ENCODE results near the gene SPDYE6. TPM values are rescaled to one million over a fixed set of nuclear protein-coding genes. Genes with fewer than 3 reads are reported as not detected.
"Not testable (repeated sequence)": the region's sequence is repeated elsewhere in the genome, so short reads cannot be mapped to it uniquely, and the experiment has no call there.

Gene SPDYE6
- total RNA-seq, 1 donor from 2014 or later, result not detected

DNA sequence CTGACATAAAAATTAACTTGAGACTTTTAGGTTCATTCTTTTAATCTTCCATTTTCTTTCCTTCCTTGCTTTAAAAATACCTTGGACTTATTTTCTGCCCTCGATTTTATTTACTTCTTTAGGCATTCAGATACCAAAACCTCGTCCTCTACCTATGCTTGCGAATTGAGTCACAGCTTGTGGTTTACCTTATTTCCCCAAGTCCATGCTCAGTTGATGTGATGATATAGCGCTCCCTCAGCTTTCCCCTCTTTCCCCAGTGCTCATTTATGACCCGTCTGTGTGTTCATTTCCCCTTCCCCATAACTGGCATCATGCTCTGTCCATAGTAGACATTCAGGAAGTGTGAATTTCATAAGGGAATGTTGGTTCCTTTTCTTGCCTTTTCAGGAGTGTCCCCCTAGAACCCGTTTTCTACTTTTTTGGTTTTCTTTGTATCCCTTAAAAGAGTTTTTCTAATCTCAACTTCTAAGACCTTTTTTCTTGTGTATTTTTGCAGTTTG is 20.8 kb upstream of the SPDYE6 start:
- TF ChIP-seq, protein P1, sequence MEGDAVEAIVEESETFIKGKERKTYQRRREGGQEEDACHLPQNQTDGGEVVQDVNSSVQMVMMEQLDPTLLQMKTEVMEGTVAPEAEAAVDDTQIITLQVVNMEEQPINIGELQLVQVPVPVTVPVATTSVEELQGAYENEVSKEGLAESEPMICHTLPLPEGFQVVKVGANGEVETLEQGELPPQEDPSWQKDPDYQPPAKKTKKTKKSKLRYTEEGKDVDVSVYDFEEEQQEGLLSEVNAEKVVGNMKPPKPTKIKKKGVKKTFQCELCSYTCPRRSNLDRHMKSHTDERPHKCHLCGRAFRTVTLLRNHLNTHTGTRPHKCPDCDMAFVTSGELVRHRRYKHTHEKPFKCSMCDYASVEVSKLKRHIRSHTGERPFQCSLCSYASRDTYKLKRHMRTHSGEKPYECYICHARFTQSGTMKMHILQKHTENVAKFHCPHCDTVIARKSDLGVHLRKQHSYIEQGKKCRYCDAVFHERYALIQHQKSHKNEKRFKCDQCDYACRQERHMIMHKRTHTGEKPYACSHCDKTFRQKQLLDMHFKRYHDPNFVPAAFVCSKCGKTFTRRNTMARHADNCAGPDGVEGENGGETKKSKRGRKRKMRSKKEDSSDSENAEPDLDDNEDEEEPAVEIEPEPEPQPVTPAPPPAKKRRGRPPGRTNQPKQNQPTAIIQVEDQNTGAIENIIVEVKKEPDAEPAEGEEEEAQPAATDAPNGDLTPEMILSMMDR (IDR thresholded peaks at IDR 0.05; ENCODE audit: partially characterized antibody, unreplicated experiment), result no peak
- Mint-ChIP-seq H3K27ac (ENCODE audit: unreplicated experiment) (no peak overlapping the region), H3K4me3 (ENCODE audit: unreplicated experiment) (no peak overlapping the region), H3K27me3 (ENCODE audit: unreplicated experiment) (no peaks in the 10 kb centered on the region), H3K36me3 (ENCODE audit: unreplicated experiment) (peaks cover 6% of the 10 kb centered on the region), H3K4me1 (ENCODE audit: low read depth, unreplicated experiment) (no peaks in the 10 kb centered on the region), H3K9me3 (ENCODE audit: unreplicated experiment) (no peaks in the 10 kb centered on the region)
- DNase-seq, result no peak

DNA sequence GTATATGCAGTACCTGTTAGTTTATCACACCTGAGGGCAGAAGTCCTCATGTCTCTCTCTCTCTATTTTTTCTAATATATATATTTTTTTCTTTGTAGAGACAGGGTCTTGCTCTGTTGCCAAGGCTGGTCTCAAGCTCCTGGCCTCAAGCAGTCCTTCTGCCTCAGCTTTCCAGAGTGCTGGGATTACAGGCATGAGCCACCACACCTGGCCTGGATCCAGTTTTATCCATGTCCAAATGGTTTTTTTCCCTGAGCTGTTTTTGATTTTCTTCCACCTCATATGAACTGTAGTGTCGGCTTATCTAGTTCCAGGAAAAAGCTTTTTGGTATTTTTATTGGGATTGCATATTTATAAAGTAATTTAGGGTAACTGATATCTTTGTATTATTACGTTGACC is 16.6 kb upstream of the SPDYE6 start:
- not testable (repeated sequence) for H3K27ac Mint-ChIP-seq (ENCODE audit: unreplicated experiment); H3K27me3 Mint-ChIP-seq (ENCODE audit: unreplicated experiment); DNase-seq; H3K4me3 Mint-ChIP-seq (ENCODE audit: unreplicated experiment); H3K9me3 Mint-ChIP-seq (ENCODE audit: unreplicated experiment); H3K4me1 Mint-ChIP-seq (ENCODE audit: low read depth, unreplicated experiment); H3K36me3 Mint-ChIP-seq (ENCODE audit: unreplicated experiment)

DNA sequence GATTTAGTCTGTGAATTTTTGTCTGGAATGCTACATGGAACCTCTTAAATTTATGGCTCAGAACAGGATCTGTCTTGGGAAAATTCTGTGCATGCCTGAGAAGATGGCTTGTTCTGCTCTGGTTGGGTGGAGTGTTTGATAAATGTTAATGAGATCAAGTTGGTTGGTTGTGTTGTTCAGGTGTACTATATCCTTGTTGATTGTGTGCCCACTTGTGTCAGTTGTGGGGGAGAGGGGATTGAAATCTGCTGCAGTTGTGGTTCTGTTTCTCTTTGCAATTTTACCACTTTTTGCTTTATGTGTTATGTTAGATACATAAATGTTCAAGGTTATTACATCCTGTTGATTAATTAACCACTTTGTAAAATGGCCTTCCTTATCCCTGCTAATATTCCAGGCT is 13.8 kb upstream of the SPDYE6 start:
- H3K4me1 Mint-ChIP-seq (ENCODE audit: low read depth, unreplicated experiment); H3K4me3 Mint-ChIP-seq (ENCODE audit: unreplicated experiment); H3K9me3 Mint-ChIP-seq (ENCODE audit: unreplicated experiment); H3K36me3 Mint-ChIP-seq (ENCODE audit: unreplicated experiment); DNase-seq; H3K27ac Mint-ChIP-seq (ENCODE audit: unreplicated experiment); H3K27me3 Mint-ChIP-seq (ENCODE audit: unreplicated experiment): not testable (repeated sequence)

DNA sequence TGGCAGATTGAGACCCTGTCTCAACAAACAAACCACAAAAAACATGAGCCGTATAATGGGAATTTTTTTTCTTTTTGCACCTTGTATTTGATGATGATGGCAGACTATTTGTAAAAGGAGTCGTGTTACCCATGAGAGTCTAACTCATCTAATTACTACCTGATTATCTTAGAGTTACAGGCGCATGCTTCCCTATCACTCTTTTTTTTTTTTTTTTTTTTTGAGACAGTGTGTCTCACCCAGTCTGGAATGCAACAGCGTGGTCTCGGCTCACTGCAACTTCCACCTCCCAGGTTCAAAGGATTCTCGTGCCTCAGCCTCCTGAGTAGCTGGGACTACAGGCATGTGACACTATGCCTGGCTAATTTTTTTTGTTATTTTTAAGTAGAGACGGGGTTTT is 9.1 kb upstream of the SPDYE6 start:
- not testable (repeated sequence) for H3K9me3 Mint-ChIP-seq (ENCODE audit: unreplicated experiment); H3K36me3 Mint-ChIP-seq (ENCODE audit: unreplicated experiment); DNase-seq; H3K27ac Mint-ChIP-seq (ENCODE audit: unreplicated experiment); H3K27me3 Mint-ChIP-seq (ENCODE audit: unreplicated experiment); H3K4me1 Mint-ChIP-seq (ENCODE audit: low read depth, unreplicated experiment)
- H3K4me3 Mint-ChIP-seq (ENCODE audit: unreplicated experiment), result peak overlapping the region; percentile 63

DNA sequence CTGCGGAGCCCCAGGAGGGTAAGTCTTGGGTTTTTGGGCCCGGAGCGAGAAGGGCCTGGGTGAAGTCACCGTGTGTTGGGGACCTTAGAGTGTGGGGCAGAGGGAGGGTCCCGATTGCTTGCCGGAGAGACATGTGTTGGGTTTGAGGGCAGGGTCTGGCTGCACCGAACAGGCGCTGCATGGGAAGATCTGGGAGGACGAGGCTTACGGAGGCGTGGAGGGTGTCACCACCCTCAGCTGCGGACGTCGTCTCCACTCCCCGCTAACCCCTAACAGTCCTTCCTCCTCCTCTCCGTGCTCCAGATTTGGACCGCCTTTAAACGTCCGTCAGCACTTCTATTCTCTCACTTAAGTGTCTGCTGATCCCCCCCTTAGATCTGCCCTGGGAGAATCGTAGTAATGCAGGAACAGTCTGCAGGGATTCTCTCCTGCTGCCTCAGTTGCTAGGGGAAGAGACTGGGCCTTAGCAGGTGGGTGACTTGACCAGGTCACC is 8.2 kb upstream of the SPDYE6 start:
- not testable (repeated sequence) for H3K9me3 Mint-ChIP-seq (ENCODE audit: unreplicated experiment); H3K36me3 Mint-ChIP-seq (ENCODE audit: unreplicated experiment); H3K27me3 Mint-ChIP-seq (ENCODE audit: unreplicated experiment); DNase-seq; H3K4me1 Mint-ChIP-seq (ENCODE audit: low read depth, unreplicated experiment)
- Mint-ChIP-seq H3K27ac (ENCODE audit: unreplicated experiment) (peak overlapping the region; percentile 90), H3K4me3 (ENCODE audit: unreplicated experiment) (peak overlapping the region; percentile 95)

DNA sequence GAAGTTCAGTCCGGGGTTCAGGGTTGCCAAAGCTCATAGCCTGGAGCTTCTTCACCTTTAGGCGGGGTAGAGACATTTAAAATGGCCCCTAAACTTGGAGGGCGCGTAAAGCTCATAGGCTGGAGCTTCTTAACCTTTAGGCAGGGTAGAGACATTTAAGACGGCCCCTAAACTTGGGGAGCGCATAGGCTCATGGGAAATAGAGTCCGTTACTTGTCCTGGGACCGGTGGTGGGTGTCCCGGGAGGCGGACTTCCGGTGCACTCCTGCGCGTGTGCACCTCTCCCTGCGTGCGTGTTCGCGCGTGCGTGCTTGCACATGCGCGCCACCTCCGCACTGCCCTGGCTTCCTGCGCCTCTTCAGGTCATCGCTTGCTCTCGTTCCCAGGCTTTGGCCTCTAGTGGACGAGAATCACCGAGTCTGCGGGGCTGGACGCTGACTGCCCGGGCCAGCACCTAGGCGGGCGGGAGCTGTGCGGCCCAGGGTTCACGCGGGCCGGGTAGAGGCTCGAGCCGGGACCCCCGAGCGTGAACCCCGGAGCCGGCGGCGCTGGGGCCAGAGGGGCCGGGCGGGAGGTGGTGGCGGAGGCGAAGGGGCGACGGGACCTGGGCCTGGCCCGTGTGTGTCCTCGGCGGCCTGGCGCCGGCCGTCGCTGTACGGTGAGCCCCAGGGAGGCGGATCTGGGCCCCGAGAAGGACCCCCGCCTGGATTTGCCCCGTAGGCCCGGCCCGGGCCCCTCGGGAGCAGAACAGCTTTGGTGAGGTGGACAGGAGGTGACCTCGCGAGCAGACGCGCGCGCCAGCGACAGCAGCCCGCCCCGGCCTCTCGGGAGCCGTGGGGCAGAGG is 7.5 kb upstream of the SPDYE6 start:
- Mint-ChIP-seq H3K4me3 (ENCODE audit: unreplicated experiment) (peak overlapping the region; percentile 95), H3K27ac (ENCODE audit: unreplicated experiment) (peak overlapping the region; percentile 90)
- H3K4me1 Mint-ChIP-seq (ENCODE audit: low read depth, unreplicated experiment); H3K9me3 Mint-ChIP-seq (ENCODE audit: unreplicated experiment); H3K27me3 Mint-ChIP-seq (ENCODE audit: unreplicated experiment); H3K36me3 Mint-ChIP-seq (ENCODE audit: unreplicated experiment): not testable (repeated sequence)
- DNase-seq, result peak; percentile 93

DNA sequence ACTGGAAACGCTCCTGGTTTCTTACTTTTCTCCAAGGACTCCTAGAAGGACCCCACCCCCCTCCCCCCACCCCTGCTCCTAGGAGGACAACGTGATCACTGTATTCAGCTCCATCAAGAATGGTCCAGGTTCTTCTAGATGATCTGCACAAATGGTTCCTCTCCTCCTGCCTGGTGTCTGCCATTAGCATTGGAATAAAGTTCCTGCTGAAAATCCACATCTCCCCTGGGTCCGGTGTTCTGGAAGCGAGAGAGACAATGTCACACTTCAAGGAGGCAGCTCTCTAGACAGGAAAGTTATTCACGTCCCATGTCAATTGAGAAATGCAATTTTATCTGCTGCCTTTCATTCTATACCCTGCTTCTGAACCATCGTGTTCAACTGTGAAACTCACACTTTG is 9.3 kb downstream of the SPDYE6 start:
- DNase-seq; H3K9me3 Mint-ChIP-seq (ENCODE audit: unreplicated experiment); H3K4me1 Mint-ChIP-seq (ENCODE audit: low read depth, unreplicated experiment); H3K36me3 Mint-ChIP-seq (ENCODE audit: unreplicated experiment); H3K27ac Mint-ChIP-seq (ENCODE audit: unreplicated experiment); H3K27me3 Mint-ChIP-seq (ENCODE audit: unreplicated experiment); H3K4me3 Mint-ChIP-seq (ENCODE audit: unreplicated experiment): not testable (repeated sequence)

DNA sequence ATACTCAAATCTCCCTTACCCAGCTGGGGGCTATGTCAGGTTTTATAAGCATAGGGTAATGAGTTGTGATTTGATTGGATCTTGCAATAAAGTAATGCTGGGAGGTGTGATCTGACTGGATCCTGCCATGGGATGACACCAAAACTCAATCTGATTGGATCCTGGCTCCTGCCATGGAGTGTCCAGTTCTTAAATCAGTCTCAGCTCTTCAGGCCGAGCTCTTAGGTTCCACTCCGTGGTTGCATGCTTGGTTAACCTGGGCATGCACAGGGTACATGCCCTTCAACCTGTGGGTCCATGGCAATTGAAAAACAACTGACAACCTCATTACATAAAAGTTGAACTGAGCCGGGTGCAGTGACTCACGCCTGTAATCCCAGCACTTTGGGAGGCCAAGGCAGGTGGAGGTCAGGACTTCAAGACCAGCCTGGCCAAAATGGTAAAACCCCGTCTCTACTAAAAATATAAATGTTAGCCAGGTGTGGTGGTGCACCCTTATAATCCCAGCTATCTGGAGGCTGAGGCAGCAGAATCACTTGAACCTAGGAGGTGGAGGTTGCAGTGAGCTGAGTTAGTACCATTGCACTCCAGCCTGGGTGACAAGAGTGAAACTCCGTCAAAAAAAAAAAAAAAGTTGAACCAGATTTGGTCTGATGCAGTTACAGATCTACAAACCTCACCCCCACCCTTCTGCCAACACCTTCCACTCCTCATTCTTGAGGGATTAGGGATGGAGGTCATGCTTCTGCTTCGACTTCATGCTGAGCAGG is 15.5 kb downstream of the SPDYE6 start:
- H3K27me3 Mint-ChIP-seq (ENCODE audit: unreplicated experiment); H3K4me1 Mint-ChIP-seq (ENCODE audit: low read depth, unreplicated experiment); DNase-seq; H3K36me3 Mint-ChIP-seq (ENCODE audit: unreplicated experiment); H3K9me3 Mint-ChIP-seq (ENCODE audit: unreplicated experiment); H3K27ac Mint-ChIP-seq (ENCODE audit: unreplicated experiment); H3K4me3 Mint-ChIP-seq (ENCODE audit: unreplicated experiment): not testable (repeated sequence)

DNA sequence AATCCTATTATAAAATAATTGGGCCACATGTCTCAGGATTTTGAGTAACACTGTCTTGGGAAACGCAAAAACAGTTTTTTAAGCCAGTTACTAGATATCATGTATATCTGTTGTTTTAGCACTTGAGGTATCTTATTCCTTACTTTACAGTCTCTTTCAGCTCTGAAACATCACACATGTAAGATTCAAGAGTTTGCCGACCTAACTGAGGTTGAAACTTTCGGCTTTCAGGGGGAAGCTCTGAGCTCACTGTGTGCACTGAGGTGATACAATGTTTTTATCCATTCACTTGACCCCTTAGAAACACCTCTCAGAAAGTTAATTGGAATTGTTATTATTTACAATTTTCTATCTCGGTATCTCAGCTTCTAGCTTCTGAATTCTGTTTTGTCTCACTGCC is 18.8 kb downstream of the SPDYE6 start:
- H3K4me3 Mint-ChIP-seq (ENCODE audit: unreplicated experiment); H3K27me3 Mint-ChIP-seq (ENCODE audit: unreplicated experiment); H3K4me1 Mint-ChIP-seq (ENCODE audit: low read depth, unreplicated experiment); H3K27ac Mint-ChIP-seq (ENCODE audit: unreplicated experiment); DNase-seq; H3K9me3 Mint-ChIP-seq (ENCODE audit: unreplicated experiment); H3K36me3 Mint-ChIP-seq (ENCODE audit: unreplicated experiment): not testable (repeated sequence)

DNA sequence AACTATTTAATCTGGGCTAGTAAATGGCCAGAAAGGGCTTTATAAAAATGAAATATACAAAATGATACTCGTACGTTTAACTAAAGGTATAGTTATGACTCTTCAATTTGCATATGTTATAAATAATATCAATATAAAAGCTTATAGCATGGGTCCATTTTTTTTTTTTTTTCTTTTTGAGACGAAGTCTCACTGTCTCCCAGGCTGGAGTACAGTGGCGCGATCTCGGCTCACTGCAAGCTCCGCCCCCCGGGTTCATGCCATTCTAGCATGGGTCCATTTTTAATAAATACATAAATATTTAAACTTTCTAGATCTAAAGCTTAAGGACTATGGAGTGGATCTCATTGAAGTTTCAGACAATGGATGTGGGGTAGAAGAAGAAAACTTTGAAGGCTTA is 19.2 kb downstream of the SPDYE6 start:
- not testable (repeated sequence) for H3K27me3 Mint-ChIP-seq (ENCODE audit: unreplicated experiment); H3K4me1 Mint-ChIP-seq (ENCODE audit: low read depth, unreplicated experiment); H3K9me3 Mint-ChIP-seq (ENCODE audit: unreplicated experiment); DNase-seq; H3K27ac Mint-ChIP-seq (ENCODE audit: unreplicated experiment); H3K4me3 Mint-ChIP-seq (ENCODE audit: unreplicated experiment); H3K36me3 Mint-ChIP-seq (ENCODE audit: unreplicated experiment)

DNA sequence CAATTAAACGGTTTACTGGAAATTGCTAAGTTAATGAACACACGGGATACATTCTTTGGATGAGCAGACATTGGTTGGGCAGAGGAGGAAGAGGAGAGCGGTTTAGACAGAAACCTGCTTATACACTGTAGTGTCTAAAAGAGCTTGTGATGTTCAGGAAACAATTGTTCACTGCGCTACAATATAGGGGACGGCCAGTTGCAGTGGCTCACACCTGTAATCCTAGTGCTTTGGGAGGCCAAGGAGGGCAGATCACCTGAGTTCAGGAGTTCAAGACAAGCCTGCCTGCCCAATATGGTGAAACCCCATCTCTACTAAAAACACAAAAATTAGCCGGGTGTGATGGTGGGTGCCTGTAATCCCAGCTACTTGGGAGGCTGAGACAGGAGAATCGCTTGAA is 20.7 kb downstream of the SPDYE6 start:
- not testable (repeated sequence) for H3K4me1 Mint-ChIP-seq (ENCODE audit: low read depth, unreplicated experiment); H3K27me3 Mint-ChIP-seq (ENCODE audit: unreplicated experiment); H3K27ac Mint-ChIP-seq (ENCODE audit: unreplicated experiment); DNase-seq; H3K4me3 Mint-ChIP-seq (ENCODE audit: unreplicated experiment); H3K36me3 Mint-ChIP-seq (ENCODE audit: unreplicated experiment); H3K9me3 Mint-ChIP-seq (ENCODE audit: unreplicated experiment)
